Suppressor macrophage treated with lipopolysaccharide for 1 hour (primary cell): Measurements from ENCODE around the gene TMEM132D.

Experiments used
- DNase-seq, 3 donors: peaks; one replicate each; pipeline ENCODE4 v3.0.0-alpha.2; 2020 to 2022

Gene TMEM132D

GRCh38 chr12:129025055-129025454 is 878.8 kb downstream of the TMEM132D start:
- DNase-seq = no peak
